Measurements from ENCODE around the gene OTOA.

The OTOA gene

DNA sequence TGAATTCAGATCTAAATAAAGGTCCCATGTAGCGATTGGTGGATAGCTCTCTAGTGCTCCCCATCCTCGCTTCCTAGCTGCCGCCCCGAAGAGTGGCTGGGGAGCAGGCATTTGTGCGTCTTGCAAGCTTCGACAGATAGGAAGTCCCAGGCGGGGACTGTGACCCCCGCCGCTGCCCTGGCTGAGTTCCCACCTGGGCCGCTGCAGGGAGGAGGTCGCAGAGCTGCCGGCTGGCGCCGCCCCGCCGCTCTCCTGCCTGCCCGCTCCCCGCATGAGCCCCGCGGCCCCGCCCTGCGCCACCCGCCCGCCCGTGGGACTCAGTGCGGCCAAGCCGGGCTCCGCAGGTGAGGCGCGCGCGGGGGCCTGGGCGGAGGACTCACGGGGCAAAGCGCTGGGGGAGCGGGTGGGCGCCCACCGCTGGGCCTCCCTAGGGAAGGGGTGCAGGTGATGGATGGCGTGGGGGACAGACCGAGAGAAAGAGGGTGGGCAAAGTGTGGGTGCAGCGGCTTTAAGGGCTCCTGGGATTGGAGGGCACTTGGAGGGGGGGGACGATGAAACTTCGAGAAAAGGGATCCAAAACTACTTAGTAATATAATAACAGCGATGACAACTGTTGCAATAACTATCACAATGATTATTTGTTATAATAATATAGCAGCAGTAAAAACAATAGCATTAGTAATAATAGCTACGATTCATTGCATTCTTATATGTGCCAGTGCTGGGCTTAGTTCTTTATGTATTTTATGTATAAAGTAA, at the start of gene OTOA:
TSS of gene OTOA (plus strand) at position 80 of the 759 bp plus-strand sequence. CDS start 14,547 bp downstream, outside the sequence.
- no peak for DNase-seq (ENCODE audit: extremely low read depth, low read depth)
- no peak within 1 kb of the TSS for H3K4me3 ChIP-seq (replicated peaks; ENCODE audit: low read depth, low read length)
- TF ChIP-seq, protein P1, sequence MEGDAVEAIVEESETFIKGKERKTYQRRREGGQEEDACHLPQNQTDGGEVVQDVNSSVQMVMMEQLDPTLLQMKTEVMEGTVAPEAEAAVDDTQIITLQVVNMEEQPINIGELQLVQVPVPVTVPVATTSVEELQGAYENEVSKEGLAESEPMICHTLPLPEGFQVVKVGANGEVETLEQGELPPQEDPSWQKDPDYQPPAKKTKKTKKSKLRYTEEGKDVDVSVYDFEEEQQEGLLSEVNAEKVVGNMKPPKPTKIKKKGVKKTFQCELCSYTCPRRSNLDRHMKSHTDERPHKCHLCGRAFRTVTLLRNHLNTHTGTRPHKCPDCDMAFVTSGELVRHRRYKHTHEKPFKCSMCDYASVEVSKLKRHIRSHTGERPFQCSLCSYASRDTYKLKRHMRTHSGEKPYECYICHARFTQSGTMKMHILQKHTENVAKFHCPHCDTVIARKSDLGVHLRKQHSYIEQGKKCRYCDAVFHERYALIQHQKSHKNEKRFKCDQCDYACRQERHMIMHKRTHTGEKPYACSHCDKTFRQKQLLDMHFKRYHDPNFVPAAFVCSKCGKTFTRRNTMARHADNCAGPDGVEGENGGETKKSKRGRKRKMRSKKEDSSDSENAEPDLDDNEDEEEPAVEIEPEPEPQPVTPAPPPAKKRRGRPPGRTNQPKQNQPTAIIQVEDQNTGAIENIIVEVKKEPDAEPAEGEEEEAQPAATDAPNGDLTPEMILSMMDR (IDR thresholded peaks at IDR 0.05; ENCODE audit: low read depth, low read length, missing control alignments): no peak

DNA sequence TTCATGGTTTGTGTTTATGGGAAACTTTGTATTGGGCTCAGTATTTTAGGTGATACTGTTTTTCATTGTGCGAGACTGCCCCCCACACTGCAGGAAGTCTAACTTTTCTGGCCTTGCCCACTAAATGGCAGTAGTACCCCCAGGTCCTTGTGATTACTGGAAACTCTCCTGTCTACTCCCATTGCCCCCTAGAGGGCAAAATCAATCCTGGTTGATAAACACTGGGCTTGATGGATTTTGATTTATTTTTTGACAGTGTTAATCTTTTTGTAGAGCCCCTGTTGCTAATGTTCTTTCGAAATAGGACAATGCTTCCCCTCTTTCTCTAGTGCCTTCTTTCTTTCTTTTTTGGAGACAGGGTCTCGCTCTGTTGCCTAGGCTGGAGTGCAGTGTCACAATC, 48.9 kb upstream of the OTOA start:
- TF ChIP-seq, protein P1 (IDR thresholded peaks at IDR 0.05; ENCODE audit: low read depth, low read length, missing control alignments): peak; percentile 12
- no peak overlapping the region for H3K4me3 ChIP-seq (replicated peaks; ENCODE audit: low read depth, low read length)
- DNase-seq (ENCODE audit: extremely low read depth, low read depth): no peak

DNA sequence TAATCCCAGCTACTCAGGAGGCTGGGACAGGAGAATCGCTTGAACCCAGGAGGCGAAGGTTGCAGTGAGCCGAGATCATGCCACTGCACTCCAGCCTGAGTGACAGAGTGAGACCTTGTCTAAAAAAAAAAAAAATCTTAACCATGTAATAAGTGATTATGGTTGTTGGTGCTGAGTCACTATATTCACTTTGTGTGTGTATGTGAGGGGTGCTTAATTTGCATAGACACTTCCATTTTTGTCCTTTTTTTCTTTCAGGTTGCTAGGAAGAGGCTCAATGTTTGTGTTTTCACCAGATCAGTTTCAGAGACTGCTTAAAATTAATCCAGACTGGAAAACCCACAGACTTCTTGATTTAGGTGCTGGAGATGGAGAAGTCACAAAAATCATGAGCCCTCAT, 46.2 kb upstream of the OTOA start:
- TF ChIP-seq, protein P1 (IDR thresholded peaks at IDR 0.05; ENCODE audit: low read depth, low read length, missing control alignments): no peak
- no peak for DNase-seq (ENCODE audit: extremely low read depth, low read depth)
- H3K4me3 ChIP-seq (replicated peaks; ENCODE audit: low read depth, low read length): no peak overlapping the region

DNA sequence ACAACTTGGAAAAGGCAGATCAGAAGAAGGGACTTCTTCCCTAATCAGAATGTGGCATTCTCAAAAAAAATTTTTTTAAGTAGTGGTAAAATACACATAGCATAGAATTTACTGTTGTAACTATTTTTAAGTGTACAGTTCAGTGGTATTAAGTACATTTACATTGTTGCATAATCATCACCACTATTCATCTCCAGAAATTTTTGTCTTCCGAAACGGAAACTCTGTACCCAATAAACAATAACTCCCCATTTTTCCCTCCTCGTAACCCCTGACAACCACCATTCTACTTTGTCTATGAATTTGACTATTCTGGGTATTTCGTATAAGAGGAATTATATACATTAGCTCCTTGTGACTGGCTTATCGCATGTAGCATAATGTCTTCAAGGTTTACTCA, 45.5 kb upstream of the OTOA start:
- H3K4me3 ChIP-seq (replicated peaks; ENCODE audit: low read depth, low read length): no peak overlapping the region
- DNase-seq (ENCODE audit: extremely low read depth, low read depth): no peak
- TF ChIP-seq, protein P1 (IDR thresholded peaks at IDR 0.05; ENCODE audit: low read depth, low read length, missing control alignments): no peak

DNA sequence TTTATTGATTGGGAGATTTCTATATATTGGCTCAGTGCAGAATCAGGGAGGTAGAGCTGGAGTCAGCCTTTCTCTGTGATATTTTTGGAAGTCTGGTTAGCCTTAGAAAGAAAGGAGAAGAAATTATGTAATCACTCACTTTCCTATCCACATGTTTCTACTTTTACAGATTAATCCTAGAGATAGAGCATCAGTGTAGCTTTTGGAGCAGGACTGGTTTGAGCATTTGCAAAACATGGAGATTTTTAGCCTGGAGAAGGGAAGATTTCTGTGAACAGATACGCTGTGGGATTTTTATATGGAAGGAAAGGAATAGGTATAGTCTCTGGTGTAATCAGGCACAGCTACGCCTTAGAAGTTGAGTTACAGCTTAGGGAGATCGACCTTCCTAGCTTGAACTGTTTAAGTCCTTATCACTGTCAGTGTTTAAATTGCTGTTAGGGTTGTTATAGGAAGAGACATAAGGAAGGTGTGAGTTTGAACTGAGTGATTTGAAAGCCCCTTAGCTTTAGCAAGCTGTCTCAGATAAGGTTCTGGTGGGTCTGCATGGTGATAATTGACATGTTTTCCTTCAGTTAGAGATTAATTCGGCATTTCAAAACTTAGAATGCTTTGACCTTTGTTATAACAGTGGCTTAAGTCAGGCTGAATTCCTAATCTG, 43.9 kb upstream of the OTOA start:
- DNase-seq (ENCODE audit: extremely low read depth, low read depth): no peak
- H3K4me3 ChIP-seq (replicated peaks; ENCODE audit: low read depth, low read length): no peak overlapping the region
- TF ChIP-seq, protein P1 (IDR thresholded peaks at IDR 0.05; ENCODE audit: low read depth, low read length, missing control alignments): no peak

DNA sequence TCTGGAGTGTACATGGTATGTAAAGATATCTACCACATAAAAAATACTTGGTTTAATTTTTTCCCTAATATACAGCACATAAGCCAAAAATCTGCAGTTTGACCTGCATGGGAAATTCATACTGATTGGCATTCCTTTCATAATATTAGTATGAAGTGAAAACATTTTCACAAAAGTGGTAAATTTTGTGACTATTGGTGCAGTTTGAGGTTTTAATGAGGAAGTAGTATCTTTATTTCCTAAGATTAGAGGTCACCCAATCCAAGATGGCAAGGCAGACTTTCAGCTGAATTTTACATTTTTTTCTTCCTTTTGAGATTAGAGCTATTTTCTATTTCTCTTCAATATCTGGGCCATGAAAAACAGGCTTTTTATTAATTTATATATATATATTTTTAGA, 43.2 kb upstream of the OTOA start:
- no peak overlapping the region for H3K4me3 ChIP-seq (replicated peaks; ENCODE audit: low read depth, low read length)
- TF ChIP-seq, protein P1 (IDR thresholded peaks at IDR 0.05; ENCODE audit: low read depth, low read length, missing control alignments): no peak
- DNase-seq (ENCODE audit: extremely low read depth, low read depth): no peak

All from HFF-Myc (cell line).